Smooth muscle cell (in vitro differentiated cells): Measurements from ENCODE around the gene MAP1LC3A. TPM values are rescaled to one million over a fixed set of nuclear protein-coding genes. Genes with fewer than 3 reads are reported as not detected.

Source experiments
- DNase-seq: peaks from one replicate; lab custom pipeline; 2025; ENCODE audit not compliant: unreplicated experiment; lab: John Stamatoyannopoulos, UW
- H2AFZ ChIP-seq: fragments of 200-600 bp; sonication (generic); 2 replicates; pipeline ENCODE4 v1.6.0; 2016; ENCODE audit warnings: antibody characterized with exemption, low read depth, mild to moderate bottlenecking
- H3F3A ChIP-seq: fragments of 200-600 bp; sonication (generic); 2 replicates; pipeline ENCODE4 v1.6.0; 2017; ENCODE audit warnings: antibody characterized with exemption, low read depth
- H3K27ac ChIP-seq: fragments of 200-600 bp; sonication (generic); 2 replicates; pipeline ENCODE4 v1.5.1; 2016; ENCODE audit warnings: low read depth, mild to moderate bottlenecking
- H3K27me3 ChIP-seq: fragments of 200-600 bp; sonication (generic); 2 replicates; pipeline ENCODE4 v1.6.1; 2016; ENCODE audit warnings: low read depth, mild to moderate bottlenecking
- H3K36me3 ChIP-seq: fragments of 200-600 bp; sonication (generic); 2 replicates; pipeline ENCODE4 v1.5.1; 2016; ENCODE audit warnings: low read depth
- H3K4me1 ChIP-seq: fragments of 200-600 bp; sonication (generic); 2 replicates; pipeline ENCODE4 v1.5.1; 2016; ENCODE audit warnings: low read depth
- H3K4me2 ChIP-seq: fragments of 200-600 bp; sonication (generic); 2 replicates; pipeline ENCODE4 v1.6.0; 2016; ENCODE audit warnings: mild to moderate bottlenecking
- H3K4me3 ChIP-seq: fragments of 200-600 bp; sonication (generic); 2 replicates; pipeline ENCODE4 v1.5.1; 2016; ENCODE audit warnings: mild to moderate bottlenecking
- H3K79me2 ChIP-seq: fragments of 200-600 bp; sonication (generic); 2 replicates; pipeline ENCODE4 v1.6.0; 2016; ENCODE audit warnings: low read depth, mild to moderate bottlenecking
- H3K9ac ChIP-seq: fragments of 200-600 bp; sonication (generic); 2 replicates; pipeline ENCODE4 v1.6.0; 2016; ENCODE audit warnings: low read depth
- H3K9me3 ChIP-seq: fragments of 200-600 bp; sonication (generic); replicated peaks from 2 replicates; pipeline ENCODE4 v1.5.1; 2016; ENCODE audit warnings: low read depth
- H4K20me1 ChIP-seq: fragments of 200-600 bp; sonication (generic); 2 replicates; pipeline ENCODE4 v1.6.0; 2016; ENCODE audit warnings: low read depth
- CTCF ChIP-seq: fragments of 200-600 bp; sonication (generic); IDR thresholded peaks from 2 replicates; pipeline ENCODE4 v1.5.1; 2017; ENCODE audit warnings: borderline replicate concordance, mild to moderate bottlenecking, antibody characterized with exemption; ENCODE audit not compliant: insufficient read depth, poor library complexity, severe bottlenecking
- WGBS: methylation state at CpG from one replicate; pipeline ENCODE4 v1.1.7; 2016; ENCODE audit warnings: low lambda C conversion rate; 5-methylcytosine and 5-hydroxymethylcytosine counted together
- polyA plus RNA-seq: library from polyadenylated mRNA; unstranded; fragments of >200 nt; fragmentation: Nextera tagmentation; extraction: Ambion mirVana; gene quantifications from 2 replicates; pipeline ENCODE4 v1.2.1, GENCODE V29; 2016
- total RNA-seq: library from RNA; depleted of rRNA; stranded (reverse); fragments of >200 nt; gene quantifications from 2 replicates; pipeline ENCODE4 v1.2.3, GENCODE V29; 2014

The MAP1LC3A gene
- total RNA-seq (32.4 and 47.8 TPM in 2 replicates), polyA plus RNA-seq (84.0 and 95.4 TPM in 2 replicates)

DNA sequence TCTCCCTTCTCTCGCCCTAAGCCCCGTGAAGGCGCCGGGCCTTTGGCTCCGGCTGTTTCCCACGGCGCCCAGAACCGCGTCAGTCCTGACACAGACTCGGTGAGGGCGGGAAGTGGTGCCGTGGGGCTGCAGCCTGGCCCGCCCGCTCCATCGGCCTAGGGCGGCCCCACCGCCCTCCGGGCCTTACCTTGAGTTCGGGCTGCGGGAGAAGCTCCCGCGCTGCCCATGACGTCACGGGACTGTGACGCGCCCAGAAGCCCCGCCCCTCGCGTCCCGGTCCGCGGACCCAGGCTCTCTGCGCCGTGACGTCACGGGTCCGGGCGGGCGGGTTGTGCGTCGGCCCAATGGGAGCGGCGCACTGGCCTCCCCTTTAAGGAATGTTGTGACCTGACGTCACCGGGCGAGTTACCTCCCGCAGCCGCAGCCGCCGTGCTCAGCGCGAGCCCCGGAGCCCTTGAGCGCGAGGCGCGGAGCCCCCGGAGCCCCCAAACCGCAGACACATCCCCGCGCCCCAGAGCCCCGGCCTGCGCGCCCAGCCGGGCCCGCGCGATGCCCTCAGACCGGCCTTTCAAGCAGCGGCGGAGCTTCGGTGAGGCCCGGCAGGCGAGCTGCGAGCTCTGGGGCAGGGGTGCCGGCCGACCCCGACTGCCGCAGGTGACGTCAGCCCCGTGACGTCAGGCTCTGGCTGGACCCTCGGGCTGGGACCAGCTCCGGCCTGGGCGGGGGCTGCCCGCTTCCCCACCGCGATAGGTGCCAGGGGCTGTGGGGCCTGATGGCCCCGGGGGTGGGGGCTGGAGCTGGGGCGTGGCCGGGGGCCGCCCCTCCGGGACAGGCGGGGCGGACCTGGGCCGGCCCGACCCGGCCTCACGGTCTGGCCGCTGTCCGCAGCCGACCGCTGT lies at the start of gene MAP1LC3A:
MAP1LC3A (plus strand) TSS at position 399 of the 899 bp plus-strand sequence; CDS start at position 550, 151 bp downstream.
- H3K79me2 ChIP-seq, result no peaks in the 10 kb centered on the region
- no peaks in the 10 kb centered on the region for H3K27me3 ChIP-seq
- H3K9ac ChIP-seq, result peak within 1 kb of the TSS; percentile 95
- peak within 1 kb of the TSS; percentile 74 for H3K27ac ChIP-seq
- H3K36me3 ChIP-seq, result no peaks in the 10 kb centered on the region
- no peaks in the 10 kb centered on the region for H3K9me3 ChIP-seq
- WGBS, result 2% methylated on average over 52 of the region's 103 CpGs
- DNase-seq, result peak; percentile 80
- peak within 1 kb of the TSS; percentile 95 for H3K4me2 ChIP-seq
- H3K4me3 ChIP-seq, result peak within 1 kb of the TSS; percentile 80
- no peak for TF ChIP-seq CTCF
- H4K20me1 ChIP-seq, result no peaks in the 10 kb centered on the region
- no peaks in the 10 kb centered on the region for H3F3A ChIP-seq
- no peaks in the 10 kb centered on the region for H3K4me1 ChIP-seq
- peak within 1 kb of the TSS; percentile 89 for H2AFZ ChIP-seq

DNA sequence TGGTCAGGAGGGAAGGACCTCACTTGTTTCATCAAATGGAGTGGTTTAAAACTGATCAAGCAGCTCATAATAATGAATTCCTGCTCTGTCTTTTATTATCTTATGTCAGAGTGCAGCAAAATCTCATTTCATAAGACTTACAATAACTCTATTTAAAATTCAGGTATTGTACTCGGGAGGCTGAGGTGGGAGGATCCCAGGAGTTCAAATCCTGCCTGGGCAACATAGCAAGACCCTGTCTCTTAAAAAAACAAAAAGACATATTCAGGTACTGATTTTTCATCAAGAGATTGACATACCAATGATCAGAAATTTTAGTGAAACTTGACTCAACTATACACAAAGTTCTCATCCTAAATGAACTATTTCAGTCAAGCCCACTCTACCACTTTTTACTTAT lies 47.9 kb upstream of the MAP1LC3A start:
- Histone ChIP-seq H3K4me1 (peaks cover 10% of the 10 kb centered on the region), H3K4me2 (no peak overlapping the region), H3F3A (peaks cover 24% of the 10 kb centered on the region), H4K20me1 (peaks cover 20% of the 10 kb centered on the region), H2AFZ (no peak overlapping the region), H3K4me3 (no peak overlapping the region), H3K79me2 (peaks cover 8% of the 10 kb centered on the region), H3K27me3 (no peaks in the 10 kb centered on the region), H3K9ac (no peak overlapping the region), H3K9me3 (no peaks in the 10 kb centered on the region), H3K27ac (no peak overlapping the region), H3K36me3 (peaks cover 13% of the 10 kb centered on the region)
- 96% methylated on average over 1 of the region's 1 CpG for WGBS
- no peak for TF ChIP-seq CTCF
- no peak for DNase-seq

DNA sequence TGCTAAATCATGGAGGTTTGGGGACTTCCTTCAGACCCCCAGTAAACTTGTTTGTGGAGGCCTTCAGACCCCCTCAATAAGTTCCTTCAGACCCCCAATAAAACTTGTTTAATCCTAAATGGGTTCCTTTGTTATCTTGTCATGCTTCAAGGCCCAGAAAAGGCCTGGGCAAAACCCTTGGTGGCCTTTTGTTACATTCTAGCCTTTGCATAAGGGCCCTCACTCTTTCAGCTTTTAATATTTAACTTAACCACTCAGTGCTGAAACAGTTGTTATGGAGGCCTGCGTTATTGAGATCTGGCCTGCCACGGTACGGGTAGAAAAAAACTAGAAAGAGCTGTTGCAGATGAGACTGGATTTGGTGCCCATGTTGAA lies 46.6 kb upstream of the MAP1LC3A start:
- Histone ChIP-seq H4K20me1 (peaks cover 15% of the 10 kb centered on the region), H3K4me3 (no peak overlapping the region), H3K4me1 (peaks cover 10% of the 10 kb centered on the region), H2AFZ (no peak overlapping the region), H3K9ac (no peak overlapping the region), H3K4me2 (no peak overlapping the region), H3K27me3 (no peaks in the 10 kb centered on the region), H3K79me2 (peaks cover 11% of the 10 kb centered on the region), H3K36me3 (peaks cover 10% of the 10 kb centered on the region), H3K27ac (no peak overlapping the region), H3K9me3 (no peaks in the 10 kb centered on the region), H3F3A (peaks cover 27% of the 10 kb centered on the region)
- DNase-seq, result no peak
- 98% methylated on average over 3 of the region's 3 CpGs for WGBS
- no peak for TF ChIP-seq CTCF
